22Rv1 (cell line): Measurements from ENCODE around the gene NELFB.

Source experiments
- ZFX ChIP-seq: fragments of 450-650 bp; IDR thresholded peaks from 2 replicates; pipeline ENCODE4 v1.6.1; 2017; ENCODE audit warnings: antibody characterized with exemption, borderline replicate concordance
- TF ChIP-seq, protein P1 (sequence below): fragments of 450-650 bp; IDR thresholded peaks from 2 replicates; pipeline ENCODE4 v1.5.1; 2017; ENCODE audit warnings: mild to moderate bottlenecking

DNA sequence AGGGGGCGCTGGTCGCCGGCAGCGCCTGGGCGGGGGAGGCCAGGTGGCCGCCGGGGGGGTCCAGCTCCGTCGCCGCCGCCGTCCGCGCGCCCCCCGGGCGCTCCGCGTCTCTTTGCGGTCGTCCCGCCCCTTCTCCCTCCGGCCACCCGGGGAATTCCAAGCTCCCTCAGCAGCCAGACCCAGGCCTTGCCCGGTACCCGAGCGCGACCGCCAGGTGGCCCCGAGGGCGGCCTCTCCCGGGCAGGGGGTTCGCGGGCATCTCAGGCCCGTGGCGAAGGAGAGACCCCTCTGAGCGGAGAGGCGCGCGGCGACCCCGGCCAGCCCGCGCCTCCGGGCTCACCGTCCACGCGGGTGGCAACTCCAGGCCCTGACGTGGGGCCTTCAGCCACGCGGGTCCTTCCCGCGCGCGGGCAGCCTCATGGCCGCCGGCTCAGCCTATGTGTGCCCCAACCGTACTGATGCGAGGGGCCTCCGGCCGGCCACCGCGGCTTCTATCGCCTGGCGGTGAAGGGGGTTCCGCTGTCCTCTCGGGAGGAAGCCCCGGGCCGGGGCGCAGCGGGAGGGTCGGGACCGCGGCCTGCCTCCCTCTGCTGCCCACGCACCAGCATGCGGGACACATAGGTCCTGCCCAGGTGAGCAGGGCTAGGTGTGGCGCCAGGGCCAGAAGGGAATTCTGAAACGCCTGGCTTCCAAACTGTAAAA is 47.5 kb downstream of the NELFB start:
- TF ChIP-seq, protein P1, sequence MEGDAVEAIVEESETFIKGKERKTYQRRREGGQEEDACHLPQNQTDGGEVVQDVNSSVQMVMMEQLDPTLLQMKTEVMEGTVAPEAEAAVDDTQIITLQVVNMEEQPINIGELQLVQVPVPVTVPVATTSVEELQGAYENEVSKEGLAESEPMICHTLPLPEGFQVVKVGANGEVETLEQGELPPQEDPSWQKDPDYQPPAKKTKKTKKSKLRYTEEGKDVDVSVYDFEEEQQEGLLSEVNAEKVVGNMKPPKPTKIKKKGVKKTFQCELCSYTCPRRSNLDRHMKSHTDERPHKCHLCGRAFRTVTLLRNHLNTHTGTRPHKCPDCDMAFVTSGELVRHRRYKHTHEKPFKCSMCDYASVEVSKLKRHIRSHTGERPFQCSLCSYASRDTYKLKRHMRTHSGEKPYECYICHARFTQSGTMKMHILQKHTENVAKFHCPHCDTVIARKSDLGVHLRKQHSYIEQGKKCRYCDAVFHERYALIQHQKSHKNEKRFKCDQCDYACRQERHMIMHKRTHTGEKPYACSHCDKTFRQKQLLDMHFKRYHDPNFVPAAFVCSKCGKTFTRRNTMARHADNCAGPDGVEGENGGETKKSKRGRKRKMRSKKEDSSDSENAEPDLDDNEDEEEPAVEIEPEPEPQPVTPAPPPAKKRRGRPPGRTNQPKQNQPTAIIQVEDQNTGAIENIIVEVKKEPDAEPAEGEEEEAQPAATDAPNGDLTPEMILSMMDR, result peak; percentile 84
- TF ChIP-seq ZFX, result no peak
